Measurements from ENCODE around the gene CD247. TPM values are rescaled to one million over a fixed set of nuclear protein-coding genes. Genes with fewer than 3 reads are reported as not detected.

Gene CD247
- total and polyA plus RNA-seq, 2 donors from 2014 or later = 1.8 to 7.7 TPM

- DNase-seq = peak; percentile 81 to 92 (median 88)
- Histone ChIP-seq H3K9ac (ENCODE audit: low read length in 3 of 3) (no peak overlapping the region), H3K4me1 (ENCODE audit: control insufficient read depth in 2 of 3, insufficient read depth in 2 of 3, low read depth in 1 of 3, low read length in 3 of 3) (peaks cover 0 to 7% (median 0%) of the 10 kb centered on the region in 3 donors), H3K27ac (ENCODE audit: low read depth in 2 of 2, low read length in 2 of 2) (no peak overlapping the region), H3K4me3 (ENCODE audit: low read length in 3 of 3) (no peak overlapping the region), H3K9me3 (ENCODE audit: control insufficient read depth in 2 of 3, insufficient read depth in 1 of 3, low read length in 3 of 3) (no peaks in the 10 kb centered on the region), H3K36me3 (ENCODE audit: control insufficient read depth in 2 of 3, insufficient read depth in 3 of 3, low read length in 3 of 3) (no peaks in the 10 kb centered on the region), H3K27me3 (ENCODE audit: control insufficient read depth, insufficient read depth, low read length) (no peaks in the 10 kb centered on the region)
- intact Hi-C loops (cut with DNase I) = loop anchor here (10.0 kb wide), 1 partner anchor 377 kb away; no protein-coding TSS in a partner anchor
- TF ChIP-seq CTCF (IDR thresholded peaks at IDR 0.05; ENCODE audit: borderline replicate concordance, extremely low read depth, insufficient read depth) = peak; percentile 69
- no peak for FAIRE-seq
Observed at GRCh38 chr1:167442142-167442848, 76.0 kb downstream of the CD247 start.

DNA sequence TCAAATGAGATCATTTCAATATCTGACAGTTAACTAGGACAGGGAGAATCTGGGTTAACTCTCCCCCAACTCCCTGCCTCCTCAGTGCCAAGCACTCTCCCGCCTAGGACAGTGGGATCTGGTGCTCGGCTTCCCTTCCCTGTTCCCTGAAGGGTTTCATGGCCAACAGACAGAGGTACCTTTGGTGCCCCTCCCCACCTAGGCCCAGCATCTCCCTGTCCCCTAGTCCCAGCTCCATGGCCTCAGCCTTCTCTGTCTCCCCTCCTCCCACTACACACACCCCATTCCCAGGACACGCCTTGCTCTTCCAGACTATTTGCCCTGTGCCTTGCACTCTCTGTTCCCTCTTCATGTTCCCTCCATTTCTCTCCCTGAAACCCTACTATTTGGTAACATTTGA is 77.1 kb downstream of the CD247 start:
- no peak overlapping the region for H3K9ac ChIP-seq (ENCODE audit: low read length in 3 of 3)
- H3K9me3 ChIP-seq (ENCODE audit: control insufficient read depth in 2 of 3, insufficient read depth in 1 of 3, low read length in 3 of 3) = no peaks in the 10 kb centered on the region
- no peak for FAIRE-seq
- no peak overlapping the region for H3K27ac ChIP-seq (ENCODE audit: low read depth in 2 of 2, low read length in 2 of 2)
- H3K4me3 ChIP-seq (ENCODE audit: low read length in 3 of 3) = no peak overlapping the region
- TF ChIP-seq CTCF (IDR thresholded peaks at IDR 0.05; ENCODE audit: borderline replicate concordance, extremely low read depth, insufficient read depth) = no peak
- H3K27me3 ChIP-seq (ENCODE audit: control insufficient read depth, insufficient read depth, low read length) = no peaks in the 10 kb centered on the region
- DNase-seq = no peak
- H3K36me3 ChIP-seq (ENCODE audit: control insufficient read depth in 2 of 3, insufficient read depth in 3 of 3, low read length in 3 of 3) = no peaks in the 10 kb centered on the region
- peaks cover 0 to 7% (median 0%) of the 10 kb centered on the region in 3 donors for H3K4me1 ChIP-seq (ENCODE audit: control insufficient read depth in 2 of 3, insufficient read depth in 2 of 3, low read depth in 1 of 3, low read length in 3 of 3)
- intact Hi-C loops (cut with DNase I) = loop anchor here (10.0 kb wide), 1 partner anchor 376 kb away; no protein-coding TSS in a partner anchor

DNA sequence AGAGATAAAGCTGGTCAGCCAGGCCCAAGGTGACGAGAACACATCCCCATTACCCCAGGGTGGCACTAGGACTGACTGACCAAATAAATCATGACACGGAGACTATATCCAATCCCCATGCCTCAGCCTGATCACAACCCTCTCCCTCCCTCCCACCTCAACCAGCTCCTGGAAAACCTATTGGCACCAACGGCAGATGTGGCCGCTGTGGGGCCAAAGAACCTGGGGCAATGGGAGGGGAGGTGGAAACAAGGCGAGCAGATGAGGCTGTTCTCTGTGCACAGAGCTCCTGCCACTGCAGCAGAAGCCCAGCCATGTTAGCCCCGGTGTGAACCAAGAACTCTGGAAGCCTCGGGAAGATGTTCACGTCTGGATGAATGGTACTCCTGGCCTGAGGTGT is 77.6 kb downstream of the CD247 start:
- intact Hi-C loops (cut with DNase I) = loop anchor here (10.0 kb wide), 1 partner anchor 376 kb away; no protein-coding TSS in a partner anchor
- no peak for FAIRE-seq
- TF ChIP-seq CTCF (IDR thresholded peaks at IDR 0.05; ENCODE audit: borderline replicate concordance, extremely low read depth, insufficient read depth) = no peak
- Histone ChIP-seq H3K4me1 (ENCODE audit: control insufficient read depth in 2 of 3, insufficient read depth in 2 of 3, low read depth in 1 of 3, low read length in 3 of 3) (peaks cover 0 to 7% (median 0%) of the 10 kb centered on the region in 3 donors), H3K9ac (ENCODE audit: low read length in 3 of 3) (no peak overlapping the region), H3K4me3 (ENCODE audit: low read length in 3 of 3) (no peak overlapping the region), H3K36me3 (ENCODE audit: control insufficient read depth in 2 of 3, insufficient read depth in 3 of 3, low read length in 3 of 3) (no peaks in the 10 kb centered on the region), H3K27me3 (ENCODE audit: control insufficient read depth, insufficient read depth, low read length) (no peaks in the 10 kb centered on the region), H3K9me3 (ENCODE audit: control insufficient read depth in 2 of 3, insufficient read depth in 1 of 3, low read length in 3 of 3) (no peaks in the 10 kb centered on the region), H3K27ac (ENCODE audit: low read depth in 2 of 2, low read length in 2 of 2) (no peak overlapping the region)
- peak in 1 of 5 donors; percentile 3 for DNase-seq
